GM12891 (cell line): ENCODE results near the gene KCNJ9.

Experiments
- POLR2A ChIP-seq: IDR thresholded peaks from 2 replicates; pipeline ENCODE4 v1.6.1; 2011; ENCODE audit warnings: low read depth, low read length, control low read depth
- POLR2AphosphoS5 ChIP-seq: IDR thresholded peaks from 2 replicates; pipeline ENCODE4 v1.6.1; 2011; ENCODE audit warnings: low read depth, low read length, control low read depth
- POU2F2 ChIP-seq: IDR thresholded peaks from 2 replicates; pipeline ENCODE4 v1.6.1; 2011; ENCODE audit warnings: low read depth, mild to moderate bottlenecking, control low read depth, low read length, moderate library complexity

- TF ChIP-seq POLR2AphosphoS5 (no peak), POLR2A (no peak), POU2F2 (no peak)
These were observed 40.9 kb upstream of the KCNJ9 start for GRCh38 chr1:160040476-160040875.
